SU-DHL-6 (cell line): ENCODE measurements around the gene NMRK1.

Experiments used
- H2AFZ ChIP-seq: fragments of 200-600 bp; sonication (generic); 2 replicates; pipeline ENCODE4 v1.6.1; 2014; ENCODE audit warnings: low read depth, mild to moderate bottlenecking, moderate library complexity, mixed read lengths, antibody characterized with exemption, low read length; ENCODE audit not compliant: severe bottlenecking
- H3F3A ChIP-seq: fragments of 200-600 bp; shearing (Covaris generic); 2 replicates; pipeline ENCODE4 v1.6.0; 2016; ENCODE audit warnings: antibody characterized with exemption, mild to moderate bottlenecking; ENCODE audit not compliant: insufficient read depth
- H3K27ac ChIP-seq: fragments of 200-600 bp; sonication (generic); 2 replicates; pipeline ENCODE4 v1.5.1; 2016; ENCODE audit warnings: low read depth, mild to moderate bottlenecking, low read length, moderate library complexity, mixed read lengths
- H3K27me3 ChIP-seq: fragments of 200-600 bp; sonication (generic), shearing (Covaris generic); 2 replicates; pipeline ENCODE4 v1.6.0; 2014; ENCODE audit warnings: mild to moderate bottlenecking, low read length
- H3K36me3 ChIP-seq: fragments of 200-600 bp; sonication (generic); 2 replicates; pipeline ENCODE4 v1.6.1; 2014; ENCODE audit warnings: mild to moderate bottlenecking, low read length, mixed read lengths
- H3K4me2 ChIP-seq: fragments of 300-600, 200-600 bp; shearing (Covaris generic), sonication (generic); 2 replicates; pipeline ENCODE4 v1.6.0; 2014; ENCODE audit warnings: low read length, low read depth, mild to moderate bottlenecking; ENCODE audit not compliant: poor library complexity, severe bottlenecking
- H3K4me3 ChIP-seq: fragments of 200-600 bp; sonication (generic); 2 replicates; pipeline ENCODE4 v1.5.1; 2014; ENCODE audit warnings: antibody characterized with exemption, low read length, mild to moderate bottlenecking, mixed read lengths; ENCODE audit not compliant: insufficient read depth, poor library complexity, severe bottlenecking
- H3K79me2 ChIP-seq: fragments of 200-600 bp; sonication (generic); 2 replicates; pipeline ENCODE4 v1.6.1; 2014; ENCODE audit warnings: mild to moderate bottlenecking, low read length, moderate library complexity; ENCODE audit not compliant: insufficient read depth
- H3K9ac ChIP-seq: fragments of 200-600 bp; sonication (generic); 2 replicates; pipeline ENCODE4 v1.7.0; 2014; ENCODE audit warnings: mild to moderate bottlenecking, low read length
- H3K9me2 ChIP-seq: fragments of 200-600 bp; sonication (generic); replicated peaks from 2 replicates; pipeline ENCODE4 v1.6.1; 2014; ENCODE audit warnings: low read length; ENCODE audit not compliant: insufficient read depth
- H3K9me3 ChIP-seq: fragments of 200-600 bp; sonication (generic); 2 replicates; pipeline ENCODE4 v1.6.1; 2014; ENCODE audit warnings: low read length, mixed read lengths; ENCODE audit not compliant: insufficient read depth
- H4K20me1 ChIP-seq: fragments of 200-600 bp; sonication (generic); 2 replicates; pipeline ENCODE4 v1.6.1; 2014; ENCODE audit warnings: low read depth, mild to moderate bottlenecking, antibody characterized with exemption, low read length, moderate library complexity, mixed read lengths
- EZH2phosphoT487 ChIP-seq: fragments of 200-600 bp; sonication (generic), shearing (Covaris generic); conservative IDR thresholded peaks from 2 replicates; pipeline ENCODE4 v1.6.1; 2018; ENCODE audit warnings: mild to moderate bottlenecking, antibody characterized with exemption, low read length, moderate library complexity, mixed read lengths
- TF ChIP-seq, protein P1 (sequence below): fragments of 200-600 bp; sonication (generic); IDR thresholded peaks from one replicate; pipeline ENCODE4 v1.5.1; 2017; ENCODE audit warnings: antibody characterized with exemption, mild to moderate bottlenecking, low read length, moderate library complexity; ENCODE audit not compliant: insufficient read depth, poor library complexity, severe bottlenecking

The NMRK1 gene

DNA sequence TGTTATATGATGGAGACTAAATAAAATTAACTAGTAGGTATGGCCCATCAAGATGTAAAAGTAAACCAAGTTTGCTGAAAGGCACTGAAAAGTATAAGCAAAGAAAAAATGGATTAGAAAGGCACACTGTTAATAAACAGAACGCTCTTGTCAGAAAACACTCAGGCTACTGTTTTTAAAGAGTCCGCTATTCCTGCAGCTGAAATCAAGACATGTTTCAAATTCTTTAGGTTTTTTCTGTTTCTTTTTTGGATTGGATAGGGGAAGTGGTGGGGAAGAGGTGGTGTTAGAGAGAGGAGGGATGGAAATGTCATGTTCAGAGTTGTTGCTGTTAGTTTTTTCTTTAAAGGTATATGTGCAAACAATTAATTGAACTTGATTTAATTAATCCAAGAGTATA lies 17.9 kb upstream of the NMRK1 start:
- no peaks in the 10 kb centered on the region for H4K20me1 ChIP-seq
- no peaks in the 10 kb centered on the region for H3K9me2 ChIP-seq
- H3K9me3 ChIP-seq = no peaks in the 10 kb centered on the region
- H3K27me3 ChIP-seq = no peaks in the 10 kb centered on the region
- no peak for TF ChIP-seq EZH2phosphoT487
- TF ChIP-seq, protein P1, sequence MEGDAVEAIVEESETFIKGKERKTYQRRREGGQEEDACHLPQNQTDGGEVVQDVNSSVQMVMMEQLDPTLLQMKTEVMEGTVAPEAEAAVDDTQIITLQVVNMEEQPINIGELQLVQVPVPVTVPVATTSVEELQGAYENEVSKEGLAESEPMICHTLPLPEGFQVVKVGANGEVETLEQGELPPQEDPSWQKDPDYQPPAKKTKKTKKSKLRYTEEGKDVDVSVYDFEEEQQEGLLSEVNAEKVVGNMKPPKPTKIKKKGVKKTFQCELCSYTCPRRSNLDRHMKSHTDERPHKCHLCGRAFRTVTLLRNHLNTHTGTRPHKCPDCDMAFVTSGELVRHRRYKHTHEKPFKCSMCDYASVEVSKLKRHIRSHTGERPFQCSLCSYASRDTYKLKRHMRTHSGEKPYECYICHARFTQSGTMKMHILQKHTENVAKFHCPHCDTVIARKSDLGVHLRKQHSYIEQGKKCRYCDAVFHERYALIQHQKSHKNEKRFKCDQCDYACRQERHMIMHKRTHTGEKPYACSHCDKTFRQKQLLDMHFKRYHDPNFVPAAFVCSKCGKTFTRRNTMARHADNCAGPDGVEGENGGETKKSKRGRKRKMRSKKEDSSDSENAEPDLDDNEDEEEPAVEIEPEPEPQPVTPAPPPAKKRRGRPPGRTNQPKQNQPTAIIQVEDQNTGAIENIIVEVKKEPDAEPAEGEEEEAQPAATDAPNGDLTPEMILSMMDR = no peak
- H2AFZ ChIP-seq = no peak overlapping the region
- H3K9ac ChIP-seq = no peak overlapping the region
- H3K4me3 ChIP-seq = no peak overlapping the region
- no peak overlapping the region for H3K4me2 ChIP-seq
- H3F3A ChIP-seq = no peaks in the 10 kb centered on the region
- peaks cover 85% of the 10 kb centered on the region for H3K79me2 ChIP-seq
- H3K36me3 ChIP-seq = no peaks in the 10 kb centered on the region
- H3K27ac ChIP-seq = no peak overlapping the region

DNA sequence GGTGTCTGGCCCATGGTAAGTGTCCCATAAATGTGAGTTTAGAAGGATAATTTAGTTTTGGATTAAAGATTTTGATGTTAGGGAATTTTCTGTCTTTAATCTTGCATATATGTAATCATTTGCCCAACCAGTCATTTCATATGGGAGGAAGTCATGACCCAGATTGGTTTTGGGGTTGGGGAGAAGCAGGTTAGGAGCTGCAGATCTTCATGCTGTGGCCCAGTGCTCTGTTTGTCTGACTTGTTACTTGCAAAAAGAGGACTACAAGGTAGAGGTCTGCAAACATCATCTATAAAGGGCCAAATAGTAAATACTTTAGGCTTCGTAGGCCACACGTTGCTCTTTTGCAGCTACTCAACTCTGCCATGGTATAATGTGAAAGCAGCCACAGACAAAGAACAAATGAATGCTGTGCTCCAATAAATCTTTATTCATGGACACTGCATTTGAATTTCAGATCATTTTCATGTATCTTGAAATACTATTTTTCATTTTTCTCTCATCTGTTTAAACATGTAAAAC lies 17.1 kb upstream of the NMRK1 start:
- H3K4me3 ChIP-seq = no peak overlapping the region
- H3K9me3 ChIP-seq = no peaks in the 10 kb centered on the region
- H3K9me2 ChIP-seq = no peaks in the 10 kb centered on the region
- no peak overlapping the region for H3K27ac ChIP-seq
- peaks cover 87% of the 10 kb centered on the region for H3K79me2 ChIP-seq
- no peak overlapping the region for H3K9ac ChIP-seq
- no peaks in the 10 kb centered on the region for H3K36me3 ChIP-seq
- H3K27me3 ChIP-seq = no peaks in the 10 kb centered on the region
- no peaks in the 10 kb centered on the region for H4K20me1 ChIP-seq
- H3K4me2 ChIP-seq = no peak overlapping the region
- H3F3A ChIP-seq = no peaks in the 10 kb centered on the region
- no peak overlapping the region for H2AFZ ChIP-seq
- no peak for TF ChIP-seq EZH2phosphoT487
- TF ChIP-seq, protein P1 = no peak

DNA sequence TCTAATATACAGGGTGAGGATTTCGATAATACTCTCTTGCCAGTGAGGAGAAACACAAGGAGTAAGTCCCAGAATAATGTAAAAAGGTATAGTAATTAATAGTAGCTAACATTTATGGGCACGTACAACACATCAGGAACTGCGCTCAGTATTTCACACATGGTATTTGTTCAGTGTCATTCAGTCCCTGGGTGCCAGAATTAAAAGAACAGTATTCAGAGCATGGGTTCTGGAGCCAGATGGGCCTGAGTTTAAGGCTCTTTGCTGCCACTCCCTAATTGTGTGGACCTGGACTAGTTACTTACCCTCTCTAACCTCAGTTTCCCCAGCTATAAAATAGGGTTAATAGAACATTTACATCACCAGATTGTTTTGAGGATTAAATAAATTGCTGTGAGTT lies 16.7 kb upstream of the NMRK1 start:
- Histone ChIP-seq H3K27ac (no peak overlapping the region), H3K79me2 (peaks cover 86% of the 10 kb centered on the region), H2AFZ (no peak overlapping the region), H3K9me2 (no peaks in the 10 kb centered on the region), H3K9ac (no peak overlapping the region), H3K27me3 (no peaks in the 10 kb centered on the region), H3K36me3 (no peaks in the 10 kb centered on the region), H3K4me3 (no peak overlapping the region), H4K20me1 (no peaks in the 10 kb centered on the region), H3F3A (no peaks in the 10 kb centered on the region), H3K4me2 (no peak overlapping the region), H3K9me3 (no peaks in the 10 kb centered on the region)
- TF ChIP-seq, protein P1 = no peak
- TF ChIP-seq EZH2phosphoT487 = no peak
